GM18858 (cell line): ENCODE data around the gene OTOGL.
"Not testable (repeated sequence)": the region's sequence is repeated elsewhere in the genome, so short reads cannot be mapped to it uniquely, and the experiment has no call there.

Source experiments
- ATAC-seq: cut with Tn5 transposase; IDR thresholded peaks from one replicate; pipeline ENCODE4 v1.9.1; 2021; ENCODE audit not compliant: unreplicated experiment

OTOGL gene

GRCh38 chr12:80272387-80272915, 173.1 kb downstream of the OTOGL start:
- ATAC-seq: no peak

GRCh38 chr12:80273144-80273543, 173.8 kb downstream of the OTOGL start:
- no peak for ATAC-seq

- ATAC-seq: no peak
Observed at GRCh38 chr12:80277732-80278131, 178.4 kb downstream of the OTOGL start.

- ATAC-seq: no peak
Observed at GRCh38 chr12:80282226-80282625, 182.9 kb downstream of the OTOGL start.

GRCh38 chr12:80282761-80283160, 183.4 kb downstream of the OTOGL start:
- ATAC-seq: no peak

- peak; percentile 60 for ATAC-seq
Observed at GRCh38 chr12:80291108-80291754, 191.9 kb downstream of the OTOGL start.

DNA sequence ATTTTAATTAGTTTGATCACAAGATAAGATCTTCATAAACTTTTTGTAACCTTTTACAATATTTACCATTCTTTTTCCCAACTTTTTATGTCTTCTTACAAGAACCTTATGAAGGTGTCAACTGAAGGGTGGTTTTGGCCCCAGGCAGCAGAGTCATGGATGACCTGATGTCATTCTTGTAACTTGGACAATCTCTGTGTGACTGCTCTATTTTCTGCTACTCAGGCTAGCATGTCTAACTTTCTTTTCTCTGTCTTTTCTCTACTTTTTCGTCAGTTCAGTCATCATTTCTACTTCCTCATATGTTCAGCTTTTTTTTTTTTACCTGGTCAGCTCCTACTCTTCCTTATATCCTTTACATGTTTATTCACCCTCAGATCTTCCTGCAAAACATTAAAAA, 194.0 kb downstream of the OTOGL start:
- ATAC-seq: peak; percentile 42

DNA sequence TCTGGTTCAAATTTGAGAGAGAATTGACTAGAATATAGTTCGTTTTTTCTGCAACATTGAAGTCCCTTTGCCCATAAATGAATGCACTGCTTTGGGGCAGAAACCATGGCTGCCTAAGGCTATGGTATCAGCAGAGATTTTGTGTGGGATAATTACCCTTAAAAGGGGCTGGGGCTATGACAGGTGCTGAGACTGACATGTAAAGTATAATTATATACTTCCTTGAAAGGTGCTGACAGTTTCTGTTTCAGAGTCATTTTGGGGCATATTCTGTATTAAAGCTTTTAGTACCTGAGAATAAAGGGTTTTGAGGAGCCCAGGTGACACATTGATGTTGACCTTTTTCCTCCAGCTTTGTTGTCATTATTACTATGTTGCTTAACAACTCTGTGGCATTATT, 194.4 kb downstream of the OTOGL start:
- ATAC-seq: peak; percentile 71

DNA sequence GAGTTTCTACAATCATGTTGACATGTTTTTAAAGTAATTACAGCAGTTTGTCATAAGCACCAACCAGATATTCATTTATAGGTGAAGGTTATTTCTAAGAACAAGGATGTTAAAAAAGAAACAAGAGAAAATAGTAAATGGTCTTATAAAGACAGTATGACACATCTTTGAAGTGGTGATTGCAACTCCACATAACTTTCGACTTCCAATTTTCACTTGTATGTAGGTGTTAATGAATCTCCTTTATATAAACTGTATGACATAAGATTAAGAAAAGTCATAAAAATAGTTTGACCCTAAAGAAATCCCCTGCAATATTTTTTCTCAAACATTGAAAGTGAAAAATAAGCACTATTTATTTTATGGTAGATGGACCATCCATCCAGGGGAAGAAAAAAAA, 199.9 kb downstream of the OTOGL start:
- ATAC-seq: peak; percentile 41

GRCh38 chr12:80299976-80300375, 200.6 kb downstream of the OTOGL start:
- peak; percentile 75 for ATAC-seq

GRCh38 chr12:80307436-80307835, 208.1 kb downstream of the OTOGL start:
- ATAC-seq: not testable (repeated sequence)

- no peak for ATAC-seq
Observed at GRCh38 chr12:80313209-80313608, 213.9 kb downstream of the OTOGL start.

- no peak for ATAC-seq
Observed at GRCh38 chr12:80314741-80315140, 215.4 kb downstream of the OTOGL start.

DNA sequence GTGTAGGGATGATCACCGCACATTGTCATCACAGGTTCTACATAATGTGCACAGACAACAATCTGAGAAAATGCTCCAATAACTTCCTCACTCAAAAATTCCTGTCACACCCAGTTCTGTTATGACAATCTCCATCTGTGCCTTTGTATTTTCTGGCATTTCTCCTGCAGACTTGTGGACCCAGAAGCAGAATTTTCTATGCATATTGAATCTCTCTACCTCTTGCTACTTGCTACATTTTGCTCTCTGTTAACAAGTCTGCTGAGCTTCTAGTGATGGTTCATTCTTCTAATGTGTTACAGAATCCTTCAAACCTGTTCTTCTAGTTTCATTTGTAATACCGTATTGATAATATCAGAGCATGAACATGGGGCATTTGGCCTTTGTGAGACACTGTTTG, 216.9 kb downstream of the OTOGL start:
- ATAC-seq: no peak

GRCh38 chr12:80317307-80317706, 218.0 kb downstream of the OTOGL start:
- ATAC-seq: no peak

DNA sequence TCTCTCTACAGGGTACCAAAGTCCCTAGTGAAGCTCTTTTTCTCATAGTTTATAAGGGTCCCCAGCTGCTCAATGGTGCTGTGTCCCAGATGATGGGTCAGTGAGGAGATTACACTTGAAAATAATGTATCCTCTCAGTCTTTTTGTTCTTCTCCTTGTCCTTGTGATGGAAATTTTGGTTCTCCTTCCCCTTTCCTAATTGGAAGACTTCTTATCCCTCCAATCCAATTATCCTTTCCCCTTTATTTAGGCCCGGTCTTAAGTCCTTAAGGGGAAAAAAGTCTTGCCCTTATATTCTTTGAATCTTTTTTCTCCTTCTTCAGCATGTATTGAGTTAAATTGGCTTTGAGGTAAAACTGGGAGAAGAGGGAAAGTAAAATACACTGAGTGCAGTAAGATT, 218.6 kb downstream of the OTOGL start:
- ATAC-seq: no peak

GRCh38 chr12:80320121-80320678, 220.9 kb downstream of the OTOGL start:
- no peak for ATAC-seq

DNA sequence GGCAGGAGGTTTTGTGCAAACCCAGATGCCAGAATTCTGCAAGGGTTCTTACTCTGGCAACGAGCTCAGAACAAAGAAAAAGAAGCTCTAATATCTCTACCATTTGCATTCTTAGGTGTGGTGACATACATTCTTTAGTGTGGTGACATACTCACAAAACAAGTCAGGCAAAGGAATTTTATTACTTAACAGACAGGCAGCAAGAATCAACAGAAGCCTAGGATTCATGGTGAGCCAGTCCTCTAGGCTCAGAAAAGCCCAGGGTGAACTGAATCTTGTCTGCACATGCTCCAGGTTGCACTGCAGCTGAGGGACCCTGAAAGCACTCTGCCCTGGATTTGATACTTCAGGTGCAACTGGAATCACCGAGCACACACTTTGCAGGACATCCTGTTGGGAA, 222.3 kb downstream of the OTOGL start:
- no peak for ATAC-seq

DNA sequence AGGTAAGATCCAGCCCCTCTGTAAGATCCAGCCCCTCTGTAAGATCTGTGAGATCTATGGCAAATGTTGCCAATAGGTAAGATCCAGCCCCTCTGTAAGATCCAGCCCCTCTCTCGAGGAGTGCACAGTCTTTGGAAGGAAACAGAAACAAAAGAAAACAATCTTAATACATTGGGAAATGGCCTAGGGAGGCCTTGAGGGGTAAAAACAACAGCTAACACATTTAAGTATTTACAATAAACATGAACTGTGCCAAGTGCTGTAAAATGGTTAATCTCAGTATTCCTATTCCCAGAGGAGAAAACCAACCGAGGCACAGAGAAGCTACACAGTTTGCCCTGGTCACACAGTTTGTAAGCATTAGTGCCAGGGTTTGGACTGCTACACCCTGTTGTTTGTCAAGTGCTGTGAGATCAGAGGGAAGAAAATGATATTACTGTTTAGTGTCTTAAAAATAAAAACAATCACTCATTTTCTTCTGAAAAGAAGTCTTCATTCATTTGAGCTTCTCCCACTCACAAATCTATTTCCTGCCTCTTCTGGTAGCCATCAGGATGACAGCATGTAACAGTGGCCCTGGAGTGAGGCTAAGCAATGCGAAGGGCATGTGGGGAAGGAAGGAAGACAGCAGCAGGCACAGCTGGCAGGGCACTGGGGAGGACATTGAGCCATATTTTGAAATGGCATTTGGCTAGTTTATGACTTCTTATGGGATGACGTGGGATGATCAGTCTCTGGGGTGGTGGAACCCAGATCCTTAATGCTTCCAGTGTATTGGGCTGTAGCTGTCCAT, 226.0 kb downstream of the OTOGL start:
- ATAC-seq: no peak

- no peak for ATAC-seq
Observed at GRCh38 chr12:80332827-80333226, 233.5 kb downstream of the OTOGL start.

DNA sequence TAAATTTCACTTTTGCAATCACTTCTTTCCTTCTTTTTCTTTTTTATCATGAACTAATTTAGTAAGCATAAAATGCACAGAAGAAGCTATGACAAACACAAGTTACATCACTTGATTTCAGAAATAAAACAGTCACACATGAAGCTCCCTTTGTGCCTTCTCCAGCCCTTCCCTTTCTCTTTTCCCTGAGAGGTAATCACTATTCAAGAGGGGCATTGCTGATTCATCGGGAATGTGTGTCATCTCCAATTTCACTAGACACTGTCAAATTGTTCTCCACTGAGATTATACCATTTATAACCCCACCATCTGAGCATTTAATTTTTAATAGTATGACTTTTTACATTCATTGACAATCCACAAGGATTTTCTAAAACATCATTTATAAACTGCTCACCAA, 253.1 kb downstream of the OTOGL start:
- no peak for ATAC-seq

DNA sequence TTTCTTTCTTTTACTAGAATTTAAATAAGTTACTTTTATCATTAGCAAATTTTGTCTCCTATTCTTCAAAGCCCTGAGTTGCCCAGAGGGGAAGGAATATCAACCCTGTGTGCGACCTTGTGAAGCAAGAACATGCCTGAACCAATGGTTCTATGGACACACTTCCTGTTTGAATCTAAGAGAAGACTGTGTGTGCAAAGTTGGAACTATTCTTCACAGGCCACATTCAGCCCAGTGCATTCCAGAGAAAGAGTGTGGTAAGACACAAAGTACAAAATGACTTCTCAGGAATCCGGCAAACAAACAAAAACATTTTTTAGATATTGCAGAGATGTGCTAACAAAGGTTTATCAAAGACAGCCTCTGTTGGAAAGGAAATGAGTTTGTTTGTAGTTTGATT, 253.9 kb downstream of the OTOGL start:
- no peak for ATAC-seq
